ENCODE results near the gene EPS8.

The EPS8 gene

DNA sequence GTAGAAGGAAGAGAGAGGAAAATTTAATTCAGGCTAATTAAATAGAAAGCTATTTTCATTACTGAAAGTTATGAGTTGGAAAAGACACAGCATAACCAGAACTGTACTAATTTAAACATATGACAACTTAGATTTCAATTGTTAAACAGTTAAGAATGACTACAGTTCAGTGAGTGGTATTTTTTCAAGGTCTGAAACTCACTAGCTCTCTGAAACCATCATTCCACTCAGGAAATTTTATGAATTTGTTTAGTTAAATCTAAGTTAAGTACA is 62.4 kb downstream of the EPS8 start:
- H3K4me1 ChIP-seq (ENCODE audit: insufficient read depth, low read length, poor library complexity, severe bottlenecking), result no peaks in the 10 kb centered on the region
- H3K36me3 ChIP-seq (ENCODE audit: insufficient read depth, low read length), result no peaks in the 10 kb centered on the region
- no peaks in the 10 kb centered on the region for H3K79me2 ChIP-seq (ENCODE audit: insufficient read depth, low read length)
- no peaks in the 10 kb centered on the region for H3K27me3 ChIP-seq (ENCODE audit: insufficient read depth, low read length, poor library complexity, severe bottlenecking)
- no peak for TF ChIP-seq EZH2phosphoT487 (IDR thresholded peaks at IDR 0.05; ENCODE audit: borderline replicate concordance)
- TF ChIP-seq, protein P1, sequence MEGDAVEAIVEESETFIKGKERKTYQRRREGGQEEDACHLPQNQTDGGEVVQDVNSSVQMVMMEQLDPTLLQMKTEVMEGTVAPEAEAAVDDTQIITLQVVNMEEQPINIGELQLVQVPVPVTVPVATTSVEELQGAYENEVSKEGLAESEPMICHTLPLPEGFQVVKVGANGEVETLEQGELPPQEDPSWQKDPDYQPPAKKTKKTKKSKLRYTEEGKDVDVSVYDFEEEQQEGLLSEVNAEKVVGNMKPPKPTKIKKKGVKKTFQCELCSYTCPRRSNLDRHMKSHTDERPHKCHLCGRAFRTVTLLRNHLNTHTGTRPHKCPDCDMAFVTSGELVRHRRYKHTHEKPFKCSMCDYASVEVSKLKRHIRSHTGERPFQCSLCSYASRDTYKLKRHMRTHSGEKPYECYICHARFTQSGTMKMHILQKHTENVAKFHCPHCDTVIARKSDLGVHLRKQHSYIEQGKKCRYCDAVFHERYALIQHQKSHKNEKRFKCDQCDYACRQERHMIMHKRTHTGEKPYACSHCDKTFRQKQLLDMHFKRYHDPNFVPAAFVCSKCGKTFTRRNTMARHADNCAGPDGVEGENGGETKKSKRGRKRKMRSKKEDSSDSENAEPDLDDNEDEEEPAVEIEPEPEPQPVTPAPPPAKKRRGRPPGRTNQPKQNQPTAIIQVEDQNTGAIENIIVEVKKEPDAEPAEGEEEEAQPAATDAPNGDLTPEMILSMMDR (conservative IDR thresholded peaks at IDR 0.05; ENCODE audit: low read length), result no peak
- no peak overlapping the region for H3K4me2 ChIP-seq (ENCODE audit: low read depth, low read length, poor library complexity, severe bottlenecking)
- H3K9me3 ChIP-seq (ENCODE audit: insufficient read depth, low read depth, low read length), result no peaks in the 10 kb centered on the region
- H4K20me1 ChIP-seq (ENCODE audit: insufficient read depth, low read length, poor library complexity, severe bottlenecking), result no peaks in the 10 kb centered on the region
- H3K9ac ChIP-seq (ENCODE audit: low read depth, low read length, poor library complexity, severe bottlenecking), result no peak overlapping the region
- no peak overlapping the region for H3K4me3 ChIP-seq (ENCODE audit: low read length, poor library complexity, severe bottlenecking)
- no peaks in the 10 kb centered on the region for H3K9me2 ChIP-seq (replicated peaks; ENCODE audit: low read depth, low read length)
- H3F3A ChIP-seq (ENCODE audit: low read depth), result no peaks in the 10 kb centered on the region
- no peak overlapping the region for H2AFZ ChIP-seq (ENCODE audit: low read length)

DNA sequence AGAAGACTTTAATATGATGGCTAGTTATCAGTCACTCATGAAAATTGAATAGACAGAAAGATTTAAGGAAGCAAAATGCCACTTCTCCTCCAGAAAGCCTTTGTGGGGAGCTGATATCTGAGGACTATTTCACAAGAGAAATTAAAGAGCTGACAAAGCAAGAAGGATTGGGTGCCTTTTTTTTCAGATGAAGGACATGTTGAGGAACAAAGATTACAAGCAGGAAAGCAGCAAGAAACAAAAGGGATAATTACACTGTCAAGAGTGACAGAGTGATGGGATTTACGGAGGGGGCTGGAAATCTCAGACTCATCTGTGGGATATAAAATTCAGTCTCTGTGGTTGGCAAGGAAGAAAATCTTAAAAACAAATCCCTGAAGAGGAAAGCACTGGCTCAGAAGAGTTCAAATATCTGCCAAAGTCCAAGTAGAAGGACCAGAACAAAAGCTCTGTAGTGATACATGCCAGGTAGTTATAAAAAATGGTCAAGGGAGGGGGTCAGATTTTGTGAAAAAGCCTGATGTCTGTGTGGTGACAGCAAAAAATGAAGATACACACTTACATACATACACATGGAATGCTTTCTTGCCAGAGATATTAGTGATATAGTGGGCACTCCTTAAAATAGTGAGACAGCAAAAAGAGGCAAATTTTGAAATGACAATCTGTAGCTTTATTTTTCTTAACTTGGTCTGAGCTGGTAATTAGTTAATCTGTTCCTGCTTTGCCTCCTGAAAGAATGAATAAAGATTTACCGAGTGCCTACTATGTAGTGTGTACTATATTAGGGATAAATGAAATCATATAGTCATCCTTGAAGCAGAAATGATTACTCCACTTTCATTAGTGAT is 62.9 kb downstream of the EPS8 start:
- Histone ChIP-seq H3K4me2 (ENCODE audit: low read depth, low read length, poor library complexity, severe bottlenecking) (no peak overlapping the region), H3K9me2 (replicated peaks; ENCODE audit: low read depth, low read length) (no peaks in the 10 kb centered on the region), H3K27me3 (ENCODE audit: insufficient read depth, low read length, poor library complexity, severe bottlenecking) (no peaks in the 10 kb centered on the region), H3F3A (ENCODE audit: low read depth) (no peaks in the 10 kb centered on the region), H3K9me3 (ENCODE audit: insufficient read depth, low read depth, low read length) (no peaks in the 10 kb centered on the region), H3K36me3 (ENCODE audit: insufficient read depth, low read length) (no peaks in the 10 kb centered on the region), H2AFZ (ENCODE audit: low read length) (no peak overlapping the region), H3K79me2 (ENCODE audit: insufficient read depth, low read length) (no peaks in the 10 kb centered on the region), H4K20me1 (ENCODE audit: insufficient read depth, low read length, poor library complexity, severe bottlenecking) (no peaks in the 10 kb centered on the region), H3K4me3 (ENCODE audit: low read length, poor library complexity, severe bottlenecking) (no peak overlapping the region), H3K9ac (ENCODE audit: low read depth, low read length, poor library complexity, severe bottlenecking) (no peak overlapping the region), H3K4me1 (ENCODE audit: insufficient read depth, low read length, poor library complexity, severe bottlenecking) (no peaks in the 10 kb centered on the region)
- no peak for TF ChIP-seq EZH2phosphoT487 (IDR thresholded peaks at IDR 0.05; ENCODE audit: borderline replicate concordance)
- TF ChIP-seq, protein P1 (conservative IDR thresholded peaks at IDR 0.05; ENCODE audit: low read length), result no peak

DNA sequence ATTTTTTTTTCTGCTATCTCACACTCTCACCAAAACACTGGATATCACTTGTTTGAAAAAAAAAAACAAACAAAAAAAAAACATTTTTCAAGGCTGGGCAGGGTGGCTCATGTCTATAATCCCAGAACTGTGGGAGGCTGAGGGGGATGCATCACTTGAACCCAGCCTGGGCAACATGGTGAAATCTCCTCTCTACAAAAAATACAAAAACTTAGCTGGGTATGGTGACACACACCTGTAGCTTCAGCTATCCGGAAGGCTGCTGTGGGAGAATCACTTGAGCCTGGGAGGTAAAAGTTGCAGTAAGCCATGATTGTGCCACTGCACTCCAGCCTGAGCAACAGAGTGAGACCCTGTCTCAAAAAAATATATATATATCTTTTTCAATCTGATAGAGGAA is 66.2 kb downstream of the EPS8 start:
- no peaks in the 10 kb centered on the region for H3K36me3 ChIP-seq (ENCODE audit: insufficient read depth, low read length)
- no peak overlapping the region for H2AFZ ChIP-seq (ENCODE audit: low read length)
- H3K9me3 ChIP-seq (ENCODE audit: insufficient read depth, low read depth, low read length), result no peaks in the 10 kb centered on the region
- no peaks in the 10 kb centered on the region for H3F3A ChIP-seq (ENCODE audit: low read depth)
- H3K4me2 ChIP-seq (ENCODE audit: low read depth, low read length, poor library complexity, severe bottlenecking), result no peak overlapping the region
- no peaks in the 10 kb centered on the region for H4K20me1 ChIP-seq (ENCODE audit: insufficient read depth, low read length, poor library complexity, severe bottlenecking)
- H3K27me3 ChIP-seq (ENCODE audit: insufficient read depth, low read length, poor library complexity, severe bottlenecking), result no peaks in the 10 kb centered on the region
- no peaks in the 10 kb centered on the region for H3K9me2 ChIP-seq (replicated peaks; ENCODE audit: low read depth, low read length)
- H3K4me3 ChIP-seq (ENCODE audit: low read length, poor library complexity, severe bottlenecking), result no peak overlapping the region
- no peaks in the 10 kb centered on the region for H3K4me1 ChIP-seq (ENCODE audit: insufficient read depth, low read length, poor library complexity, severe bottlenecking)
- no peaks in the 10 kb centered on the region for H3K79me2 ChIP-seq (ENCODE audit: insufficient read depth, low read length)
- no peak overlapping the region for H3K9ac ChIP-seq (ENCODE audit: low read depth, low read length, poor library complexity, severe bottlenecking)
- TF ChIP-seq, protein P1 (conservative IDR thresholded peaks at IDR 0.05; ENCODE audit: low read length), result no peak
- no peak for TF ChIP-seq EZH2phosphoT487 (IDR thresholded peaks at IDR 0.05; ENCODE audit: borderline replicate concordance)
